ENCODE results near the gene ZNF460. TPM values are rescaled to one million over a fixed set of nuclear protein-coding genes. Genes with fewer than 3 reads are reported as not detected.

ZNF460 gene
- total and polyA plus RNA-seq, 2 of the 4 experiments (the other 2 are of a cell fraction) = 3.6 to 55.2 TPM

DNA sequence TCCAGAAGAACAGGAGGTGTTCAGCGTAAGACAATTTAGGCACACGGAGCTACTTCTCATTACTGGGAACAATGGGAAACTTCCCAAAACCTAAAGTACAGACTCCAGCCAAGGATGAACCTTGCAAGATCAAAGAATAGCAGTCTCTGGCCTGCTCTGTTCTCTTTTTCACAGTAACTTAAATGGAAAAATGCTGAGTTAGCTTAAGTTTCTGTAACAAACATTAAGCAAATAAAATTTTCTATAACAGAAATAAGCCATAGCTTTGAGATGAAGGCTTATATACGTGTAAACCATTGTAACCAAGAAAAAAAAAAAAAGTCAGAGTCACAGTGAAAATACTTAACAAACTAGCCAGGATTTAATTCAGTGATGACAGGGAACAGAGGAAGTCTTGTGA lies 18.2 kb upstream of the ZNF460 start:
- CTCF ChIA-PET = no interaction called here
- intact Hi-C loops (cut with micrococcal nuclease) (no loop called here), dilution Hi-C loops (cut with HindIII; ENCODE audit: low sequenced_read_pairs, unreplicated experiment) (no loop called here), in situ Hi-C loops (cut with MboI; ENCODE audit: low sequenced_read_pairs) (no loop called here)
- no peaks in the 10 kb centered on the region for H3K9me3 ChIP-seq (ENCODE audit: control insufficient read depth, insufficient read depth, low read length)
- H3K79me1 ChIP-seq (ENCODE audit: low read depth in 1 of 2, low read length in 2 of 2) = peaks cover 13 to 19% of the 10 kb centered on the region in 2 experiments; a peak in 2 of 4 replicates
- H3K14ac ChIP-seq (replicated peaks; ENCODE audit: low read depth, low read length) = no peak overlapping the region
- H3K4me3 ChIP-seq (ENCODE audit: insufficient read depth, low read depth, low read length) = no peak overlapping the region
- POLR2A ChIA-PET (ENCODE audit: unreplicated experiment) = interaction anchor here (0.6 kb wide), 1 partner anchor 50 kb away, joined by 3 read pairs; no protein-coding TSS in a partner anchor
- no peaks in the 10 kb centered on the region for H3K9me1 ChIP-seq (ENCODE audit: insufficient read depth, low read length)
- BruUV-seq (replicated peaks) = no TSS peak
- H3K9ac ChIP-seq (ENCODE audit: low read depth, low read length) = no peak overlapping the region
- H4K20me1 ChIP-seq (ENCODE audit: insufficient read depth, low read length) = no peaks in the 10 kb centered on the region; the same call in 1 of the 2 replicates
- H2BK15ac ChIP-seq (ENCODE audit: low read depth, low read length) = no peak overlapping the region
- no peak overlapping the region for H4K5ac ChIP-seq (ENCODE audit: low read depth, low read length)
- H3K18ac ChIP-seq (ENCODE audit: low read depth, low read length) = no peak overlapping the region
- DNase-seq (no peak), ATAC-seq (ENCODE audit: low read depth) (no peak)
- no peak overlapping the region for H3K4ac ChIP-seq (ENCODE audit: low read depth, low read length)
- no peak overlapping the region for H3K23ac ChIP-seq (ENCODE audit: low read depth, low read length)
- no peak overlapping the region for H3K27ac ChIP-seq (ENCODE audit: insufficient read depth, low read length)
- H3K36me3 ChIP-seq (ENCODE audit: control insufficient read depth, insufficient read depth, low read length) = peaks cover 2% of the 10 kb centered on the region
- H2AFZ ChIP-seq (replicated peaks; ENCODE audit: low read length, poor library complexity) = no peak overlapping the region
- no peaks in the 10 kb centered on the region for H3K27me3 ChIP-seq (ENCODE audit: control insufficient read depth, insufficient read depth, low read length)
- H2BK120ac ChIP-seq (ENCODE audit: low read depth, low read length) = no peak overlapping the region
- TF ChIP-seq MAZ (IDR thresholded peaks at IDR 0.05; ENCODE audit: borderline replicate concordance, low read depth, low read length) (no peak), CHD1 (IDR thresholded peaks at IDR 0.05; ENCODE audit: low read depth, low read length) (no peak), MAFK (IDR thresholded peaks at IDR 0.05; ENCODE audit: low read depth, low read length) (peak; percentile 84)
- TF ChIP-seq, protein P1, sequence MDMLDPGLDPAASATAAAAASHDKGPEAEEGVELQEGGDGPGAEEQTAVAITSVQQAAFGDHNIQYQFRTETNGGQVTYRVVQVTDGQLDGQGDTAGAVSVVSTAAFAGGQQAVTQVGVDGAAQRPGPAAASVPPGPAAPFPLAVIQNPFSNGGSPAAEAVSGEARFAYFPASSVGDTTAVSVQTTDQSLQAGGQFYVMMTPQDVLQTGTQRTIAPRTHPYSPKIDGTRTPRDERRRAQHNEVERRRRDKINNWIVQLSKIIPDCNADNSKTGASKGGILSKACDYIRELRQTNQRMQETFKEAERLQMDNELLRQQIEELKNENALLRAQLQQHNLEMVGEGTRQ (IDR thresholded peaks at IDR 0.05; ENCODE audit: low read depth, low read length) = no peak
- TF ChIP-seq, protein P2, sequence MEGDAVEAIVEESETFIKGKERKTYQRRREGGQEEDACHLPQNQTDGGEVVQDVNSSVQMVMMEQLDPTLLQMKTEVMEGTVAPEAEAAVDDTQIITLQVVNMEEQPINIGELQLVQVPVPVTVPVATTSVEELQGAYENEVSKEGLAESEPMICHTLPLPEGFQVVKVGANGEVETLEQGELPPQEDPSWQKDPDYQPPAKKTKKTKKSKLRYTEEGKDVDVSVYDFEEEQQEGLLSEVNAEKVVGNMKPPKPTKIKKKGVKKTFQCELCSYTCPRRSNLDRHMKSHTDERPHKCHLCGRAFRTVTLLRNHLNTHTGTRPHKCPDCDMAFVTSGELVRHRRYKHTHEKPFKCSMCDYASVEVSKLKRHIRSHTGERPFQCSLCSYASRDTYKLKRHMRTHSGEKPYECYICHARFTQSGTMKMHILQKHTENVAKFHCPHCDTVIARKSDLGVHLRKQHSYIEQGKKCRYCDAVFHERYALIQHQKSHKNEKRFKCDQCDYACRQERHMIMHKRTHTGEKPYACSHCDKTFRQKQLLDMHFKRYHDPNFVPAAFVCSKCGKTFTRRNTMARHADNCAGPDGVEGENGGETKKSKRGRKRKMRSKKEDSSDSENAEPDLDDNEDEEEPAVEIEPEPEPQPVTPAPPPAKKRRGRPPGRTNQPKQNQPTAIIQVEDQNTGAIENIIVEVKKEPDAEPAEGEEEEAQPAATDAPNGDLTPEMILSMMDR (conservative IDR thresholded peaks at IDR 0.05; ENCODE audit: low read depth, low read length) = no peak
- H3K4me2 ChIP-seq (ENCODE audit: low read depth, low read length) = no peak overlapping the region
- no peak overlapping the region for H2AK9ac ChIP-seq (replicated peaks; ENCODE audit: low read depth, low read length, poor library complexity)
- no CpG with 5 or more reads among the region's 3 CpGs for WGBS, 2 experiments (ENCODE audit: extremely low coverage in 2 of 2, insufficient read length in 1 of 2)
- no peak overlapping the region for H2BK20ac ChIP-seq (ENCODE audit: low read depth, low read length)
- H4K91ac ChIP-seq (ENCODE audit: insufficient read depth, low read depth, low read length) = no peak overlapping the region
- no peak overlapping the region for H2AK5ac ChIP-seq (ENCODE audit: low read depth, low read length)
- no peaks in the 10 kb centered on the region for H3K4me1 ChIP-seq (ENCODE audit: control insufficient read depth, insufficient read depth, low read length)
- no peak overlapping the region for H3K56ac ChIP-seq (ENCODE audit: extremely low read depth, insufficient read depth, low read length)
- no peak overlapping the region for H2BK5ac ChIP-seq (ENCODE audit: low read depth, low read length, poor library complexity, severe bottlenecking)
- no peak overlapping the region for H4K8ac ChIP-seq (ENCODE audit: low read depth in 2 of 2, low read length in 2 of 2)

Measured in IMR-90 (cell line).